Suppressor macrophage treated with lipopolysaccharide for 1 hour (primary cell): ENCODE measurements around the gene PDE6G.

Source experiments
- DNase-seq, 3 donors: peaks; one replicate each; pipeline ENCODE4 v3.0.0-alpha.2; 2020 to 2022

Gene PDE6G

DNA sequence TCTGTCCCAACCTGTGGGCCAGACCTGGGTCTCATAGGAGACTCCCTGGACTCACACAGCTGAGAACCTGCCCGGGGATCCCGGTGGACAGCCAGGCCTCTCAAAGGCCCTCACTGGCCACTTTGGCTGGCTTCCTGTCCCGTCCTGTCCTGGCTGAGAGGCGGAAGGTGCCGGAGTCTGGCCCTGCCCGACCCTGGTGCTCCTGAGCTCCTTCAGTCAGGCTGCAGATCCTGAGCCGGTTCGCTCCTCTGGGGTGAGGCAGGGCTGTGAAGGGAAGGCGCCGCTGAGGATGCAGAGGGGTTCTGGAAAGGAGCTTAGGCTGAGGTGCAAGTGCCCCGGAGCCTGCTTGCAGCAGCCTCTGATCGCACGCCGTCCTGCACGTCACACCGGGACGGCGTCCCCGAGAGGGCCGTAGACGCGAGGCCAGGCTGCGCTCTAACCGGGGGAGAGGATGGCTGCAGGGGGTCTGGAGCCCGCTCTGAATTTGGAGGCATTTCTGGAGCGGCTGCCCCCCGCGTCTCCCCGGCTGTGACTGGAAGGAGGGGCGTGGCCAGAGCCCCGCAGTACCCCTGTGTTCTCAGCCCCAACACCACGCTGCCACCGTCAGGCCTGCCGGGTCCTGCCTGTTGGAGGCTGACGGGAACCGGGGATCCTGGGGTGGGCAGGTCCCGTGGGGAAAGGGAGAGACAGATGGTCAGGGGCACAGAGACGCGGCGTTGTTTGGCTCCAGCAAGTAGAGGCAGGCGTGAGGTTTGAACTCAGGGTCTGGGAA, 31.6 kb upstream of the PDE6G start:
- DNase-seq, result no peak

DNA sequence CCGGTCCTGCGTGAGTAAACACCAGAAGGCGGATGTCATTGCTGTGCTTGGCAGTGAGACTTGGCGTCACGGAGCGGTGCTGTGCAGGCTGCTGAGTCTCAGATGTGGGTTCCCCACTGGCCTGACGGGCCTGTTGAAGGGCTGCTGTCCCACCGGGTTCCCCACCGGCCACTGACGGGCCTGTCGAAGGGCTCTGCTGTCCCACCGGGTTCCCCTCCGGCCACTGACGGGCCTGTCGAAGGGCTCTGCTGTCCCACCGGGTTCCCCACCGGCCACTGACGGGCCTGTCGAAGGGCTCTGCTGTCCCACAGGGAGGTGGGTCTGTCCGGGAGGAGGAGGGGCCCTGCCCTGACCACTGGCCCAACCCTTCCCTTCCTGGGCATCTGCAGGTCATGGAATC, 30.3 kb upstream of the PDE6G start:
- no peak for DNase-seq

DNA sequence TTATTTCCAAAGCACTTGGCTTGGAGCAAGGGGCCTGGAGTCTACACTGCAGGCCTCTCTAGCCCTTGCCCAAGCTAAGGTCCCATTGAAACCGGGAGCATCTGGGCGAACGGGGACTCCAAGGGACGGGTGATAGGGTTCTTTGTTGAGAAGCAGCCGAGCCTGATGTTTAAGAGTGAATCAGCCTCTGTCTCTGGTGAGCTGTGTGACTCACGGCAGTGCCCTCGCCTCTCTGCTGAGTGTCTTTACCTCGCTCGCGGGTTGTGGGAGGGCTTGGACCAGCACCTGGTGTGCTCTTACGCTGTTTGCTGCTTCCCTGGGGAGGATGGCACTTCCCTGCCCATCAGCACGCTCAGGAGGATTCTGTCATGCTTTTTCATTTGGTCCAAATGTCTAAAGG, 28.8 kb upstream of the PDE6G start:
- DNase-seq, result peak; percentile 45 to 52 (median 50)

DNA sequence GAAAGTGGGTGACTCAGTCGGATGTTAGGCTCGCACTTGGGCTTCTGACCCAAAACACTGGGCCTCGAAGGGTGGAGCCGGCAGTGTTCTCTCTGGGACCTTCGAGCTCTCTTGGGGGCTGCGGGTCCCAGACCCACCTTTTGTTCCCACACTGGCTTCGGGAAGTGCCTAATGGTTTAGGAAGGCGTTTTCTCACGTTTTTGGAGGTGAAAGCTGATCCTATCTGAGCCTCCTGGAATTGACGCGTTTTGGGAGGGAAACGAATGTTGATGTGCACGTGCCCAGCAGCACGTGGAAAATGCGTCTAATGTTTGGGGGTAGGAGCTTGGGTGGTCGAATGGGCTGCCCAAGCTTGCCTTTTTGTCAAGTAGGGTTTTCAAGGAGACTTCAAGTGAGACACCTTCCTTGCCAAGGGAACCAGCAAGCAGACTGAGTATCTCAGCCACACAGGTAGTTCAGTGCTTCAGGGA, 28.1 kb upstream of the PDE6G start:
- no peak for DNase-seq

- DNase-seq, result peak; percentile 100
Measured at GRCh38 chr17:81683584-81684441, 27.5 kb upstream of the PDE6G start, which contains the start of the genes ARL16 and HGS. TSS of gene ARL16 (minus strand) at chr17:81683797. CDS start at chr17:81683753, 44 bp downstream. TSS of gene HGS (plus strand) at chr17:81684011. CDS start at chr17:81684067, 56 bp downstream.

DNA sequence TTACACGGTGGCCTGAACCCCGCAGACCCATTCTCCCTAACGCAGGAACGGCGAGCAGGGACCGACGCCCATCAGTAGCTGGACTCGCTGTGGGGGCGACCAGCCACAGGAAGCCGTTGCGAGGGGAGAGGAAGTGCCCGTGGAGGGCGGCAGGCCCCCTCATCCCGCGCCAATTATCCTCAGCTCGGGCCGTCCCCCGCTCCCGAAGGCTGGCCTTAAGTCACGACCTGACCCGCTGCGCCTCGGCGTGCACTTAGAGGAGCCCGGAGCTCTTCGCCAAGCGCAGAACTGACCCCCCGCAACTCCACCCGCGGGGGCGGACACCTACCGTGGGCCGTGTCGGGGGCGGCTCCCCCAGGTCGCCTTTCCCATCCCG, 26.9 kb upstream of the PDE6G start:
- peak; percentile 37 to 58 (median 43) for DNase-seq

- DNase-seq, result peak in 2 of 3 donors; percentile 20 to 24
Measured at GRCh38 chr17:81682565-81683207, 26.3 kb upstream of the PDE6G start.

DNA sequence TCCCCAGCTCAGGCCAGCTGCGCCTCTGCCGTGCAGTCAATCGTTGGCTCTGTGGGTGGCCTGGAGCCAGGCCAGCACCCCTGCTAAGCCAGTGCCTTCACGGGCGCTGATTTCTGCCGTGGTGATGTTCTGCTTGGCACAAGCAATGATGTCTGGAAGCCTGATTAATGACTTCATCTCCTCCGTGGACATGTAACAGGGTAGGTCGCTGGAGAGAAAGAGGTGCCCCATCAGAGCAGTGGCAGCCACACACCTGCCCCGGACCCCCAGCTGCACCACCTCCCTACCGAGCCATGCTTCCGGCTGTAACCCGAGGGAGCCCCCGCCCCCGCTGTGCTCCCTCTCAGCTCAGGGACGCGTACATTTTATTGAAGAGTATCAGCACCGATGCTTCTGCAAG, 25.3 kb upstream of the PDE6G start:
- DNase-seq, result no peak

- no peak for DNase-seq
Measured at GRCh38 chr17:81680150-81680549, 23.8 kb upstream of the PDE6G start.

GRCh38 chr17:81676906-81677305, 20.6 kb upstream of the PDE6G start:
- DNase-seq, result no peak

- peak in 2 of 3 donors; percentile 17 to 27 for DNase-seq
Measured at GRCh38 chr17:81675515-81676221, 19.3 kb upstream of the PDE6G start.

DNA sequence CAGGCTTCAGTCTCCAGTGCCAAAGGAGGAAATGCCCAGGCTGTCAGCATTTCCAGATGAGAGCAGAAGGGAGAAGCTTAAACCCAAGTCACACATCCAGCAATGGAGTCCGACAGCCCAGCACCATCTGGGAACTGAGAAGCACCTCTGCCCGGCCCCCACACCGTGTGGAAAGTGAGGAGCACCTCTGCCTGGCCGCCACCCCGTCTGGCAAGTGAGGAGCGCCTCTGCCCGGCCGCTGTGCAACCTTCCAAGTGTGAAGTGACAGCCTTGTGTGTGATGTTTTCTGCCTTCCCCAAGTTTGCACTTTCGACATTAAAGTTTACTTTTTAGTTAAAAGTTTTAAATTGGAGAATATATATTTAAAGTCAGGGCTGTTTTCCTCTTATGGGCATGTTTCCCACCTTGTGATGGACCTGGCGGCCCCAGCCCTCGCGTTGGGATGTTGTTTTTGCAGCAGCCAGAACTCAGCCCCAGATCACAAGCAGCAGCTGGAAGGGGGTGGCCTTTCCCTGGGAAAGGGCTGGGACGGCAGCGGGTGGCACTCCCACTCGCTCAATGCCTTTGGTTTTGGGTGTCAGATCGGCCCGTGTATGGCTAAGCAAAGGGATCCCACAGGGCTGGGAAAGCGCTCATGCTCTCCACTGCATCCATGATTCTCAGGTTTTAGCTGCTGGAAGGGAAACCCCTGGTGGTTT, 17.4 kb upstream of the PDE6G start:
- no peak for DNase-seq

DNA sequence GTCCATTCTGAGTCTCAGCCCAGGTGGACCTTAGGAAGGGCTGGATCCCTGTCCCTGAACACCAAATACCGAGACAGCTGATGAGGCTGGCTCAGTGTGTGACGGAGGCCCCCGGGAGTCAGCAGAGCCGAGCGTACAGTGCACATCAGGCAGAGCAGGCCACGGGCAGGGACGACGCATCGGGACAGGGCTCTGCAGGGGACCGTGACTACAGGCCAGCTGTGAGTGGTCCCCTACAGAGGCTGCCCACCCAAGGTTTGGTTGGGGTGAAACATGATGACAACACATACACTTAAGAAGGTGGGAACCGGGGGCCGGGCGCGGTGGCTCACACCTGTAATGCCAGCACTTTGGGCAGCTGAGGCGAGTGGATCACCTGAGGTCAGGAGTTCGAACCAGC, 16.6 kb upstream of the PDE6G start:
- no peak for DNase-seq

DNA sequence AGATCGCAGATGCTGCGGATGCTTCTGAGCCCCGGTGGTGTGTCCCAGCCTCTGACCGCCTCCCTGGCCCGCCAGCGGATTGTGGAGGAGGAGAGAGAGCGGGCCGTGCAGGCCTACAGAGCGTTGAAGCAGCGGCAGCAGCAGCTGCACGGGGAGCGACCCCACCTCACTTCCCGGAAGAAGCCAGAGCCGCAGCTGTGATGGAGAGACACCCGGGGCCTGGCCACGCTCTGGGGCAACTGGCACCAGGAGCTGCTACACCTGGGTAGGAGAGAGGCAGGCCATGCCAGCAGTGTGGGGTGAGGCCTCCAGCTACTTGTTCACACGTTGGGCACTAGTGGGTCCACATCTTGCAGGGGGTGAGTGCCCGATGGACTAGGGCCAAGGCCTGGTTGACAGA, 16.2 kb upstream of the PDE6G start:
- no peak for DNase-seq

DNA sequence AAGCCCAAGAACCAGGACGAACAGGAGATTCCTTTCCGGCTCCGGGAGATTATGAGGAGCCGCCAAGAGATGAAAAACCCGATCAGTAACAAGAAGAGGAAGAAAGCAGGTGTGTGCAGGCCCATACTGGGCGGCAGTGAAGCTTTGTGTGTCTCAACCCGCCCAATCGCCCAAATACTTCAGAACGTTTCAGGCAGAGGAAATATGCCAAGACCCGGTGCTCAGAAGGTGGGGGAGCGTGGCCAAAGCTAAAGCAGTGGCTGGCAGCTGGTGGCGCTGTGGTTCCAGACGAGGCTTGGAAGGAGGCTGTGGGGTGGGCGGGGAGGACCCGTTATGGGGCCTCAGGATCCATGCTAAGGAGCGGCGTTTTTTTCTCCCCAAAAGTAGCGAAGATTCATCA, 11.4 kb upstream of the PDE6G start:
- peak in 1 of 3 donors; percentile 34 for DNase-seq

DNA sequence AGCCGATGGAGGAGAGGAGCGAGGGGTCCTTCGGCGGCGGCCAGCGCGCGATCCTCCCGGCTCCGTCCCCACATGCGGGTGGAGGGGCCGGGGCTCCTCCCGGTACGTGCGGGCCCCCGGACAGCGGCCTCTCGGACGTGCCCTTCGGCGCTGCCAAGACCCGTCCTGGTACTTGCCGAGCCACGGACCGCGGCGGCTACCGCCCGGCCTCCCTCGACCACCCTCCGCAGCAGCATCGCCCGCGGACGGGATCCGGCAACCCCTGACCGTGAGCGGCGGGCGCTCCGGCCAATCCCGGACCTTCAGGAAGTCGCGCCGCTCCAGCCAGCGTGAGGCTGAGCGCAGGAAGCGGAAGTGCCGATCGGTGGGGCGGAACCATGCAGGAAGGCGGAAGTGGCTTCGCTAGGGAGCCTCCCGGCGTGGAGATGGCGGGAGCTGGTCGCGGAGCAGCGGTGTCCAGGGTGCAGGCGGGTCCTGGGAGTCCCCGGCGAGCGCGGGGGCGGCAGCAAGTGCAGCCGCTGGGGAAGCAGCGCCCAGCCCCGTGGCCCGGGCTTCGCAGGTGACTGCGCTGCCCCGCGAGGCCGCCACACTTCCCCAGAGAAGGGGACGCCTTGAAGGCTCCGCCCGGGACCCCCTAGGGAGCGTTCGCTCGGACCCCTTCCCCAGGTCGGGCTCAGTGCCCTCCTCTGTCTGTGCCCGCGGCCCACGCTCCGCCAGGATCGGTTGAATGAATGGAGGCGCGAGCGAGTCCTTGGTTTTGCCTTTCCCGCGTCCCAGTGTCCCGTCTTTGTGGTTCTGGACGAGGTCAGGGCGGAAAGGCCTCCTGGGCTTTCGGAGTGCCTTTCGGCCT, 10.2 kb upstream of the PDE6G start, which contains the start of the genes CCDC137 and OXLD1:
Gene CCDC137, plus strand, starts transcription at position 396 of the 850 bp plus-strand sequence. Its CDS starts 30 bp downstream, at position 426.
Gene OXLD1, minus strand, starts transcription at position 264 of the 850 bp plus-strand sequence. Its CDS starts 28 bp downstream, at position 236.
- DNase-seq, result peak; percentile 98 to 99 (median 99)

DNA sequence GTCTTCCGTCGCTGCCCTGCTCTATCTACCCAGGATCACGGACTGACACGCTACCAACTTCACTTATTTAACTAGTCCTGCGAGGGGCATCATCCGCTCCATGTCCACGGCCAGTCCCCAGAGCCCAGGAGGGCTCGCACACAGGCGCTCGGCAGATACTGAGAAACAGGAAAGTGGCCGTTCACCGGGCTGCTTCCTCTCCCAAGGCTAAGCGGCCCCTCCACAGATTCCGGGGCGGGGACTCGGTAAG, 9.7 kb upstream of the PDE6G start:
- peak; percentile 26 to 39 (median 31) for DNase-seq

DNA sequence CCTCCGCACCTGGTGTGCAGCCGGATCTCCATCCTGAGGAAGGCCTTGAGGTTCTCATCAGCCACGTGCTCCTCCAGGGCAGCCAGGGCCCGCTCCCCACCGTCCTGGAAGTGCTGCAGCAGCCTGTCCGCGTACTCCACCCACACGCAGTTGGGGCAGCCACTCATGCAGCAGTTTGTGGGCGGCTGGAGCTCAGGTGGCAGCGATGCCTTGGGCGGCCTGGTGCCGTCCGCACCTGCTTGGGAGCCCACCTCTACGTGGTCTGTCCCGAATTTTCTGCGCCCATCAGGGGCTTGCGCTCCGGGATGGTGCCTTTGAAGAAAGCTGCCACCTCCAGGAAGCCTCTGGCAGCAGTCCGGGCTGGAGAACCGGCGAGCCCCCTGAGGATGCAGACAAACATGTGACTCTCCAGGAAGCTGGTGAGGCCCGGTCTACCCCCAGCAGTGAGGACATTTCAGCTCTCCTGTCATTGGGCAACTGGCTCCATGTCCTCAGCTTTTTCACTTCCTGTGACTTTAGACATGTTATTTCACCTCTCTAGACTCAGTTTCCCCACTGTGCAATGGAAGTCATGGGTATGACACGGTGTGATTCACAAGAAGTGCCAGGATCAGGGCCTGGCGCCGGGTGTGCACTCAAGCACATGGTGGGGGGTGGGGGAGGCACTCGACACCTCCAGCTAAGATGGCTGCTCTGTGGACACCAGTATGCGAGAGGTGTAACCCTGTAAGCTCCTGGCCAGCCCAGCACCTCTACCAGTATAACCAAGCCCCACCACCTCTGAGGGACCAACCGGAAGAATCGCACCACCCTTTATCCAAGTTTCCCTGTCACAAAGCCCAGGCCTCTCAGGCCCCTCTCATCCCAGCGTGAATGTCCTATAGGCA, 9.1 kb upstream of the PDE6G start:
- peak in 2 of 3 donors; percentile 23 to 37 for DNase-seq

- peak in 1 of 3 donors; percentile 13 for DNase-seq
Measured at GRCh38 chr17:81664051-81664470, 7.7 kb upstream of the PDE6G start.

DNA sequence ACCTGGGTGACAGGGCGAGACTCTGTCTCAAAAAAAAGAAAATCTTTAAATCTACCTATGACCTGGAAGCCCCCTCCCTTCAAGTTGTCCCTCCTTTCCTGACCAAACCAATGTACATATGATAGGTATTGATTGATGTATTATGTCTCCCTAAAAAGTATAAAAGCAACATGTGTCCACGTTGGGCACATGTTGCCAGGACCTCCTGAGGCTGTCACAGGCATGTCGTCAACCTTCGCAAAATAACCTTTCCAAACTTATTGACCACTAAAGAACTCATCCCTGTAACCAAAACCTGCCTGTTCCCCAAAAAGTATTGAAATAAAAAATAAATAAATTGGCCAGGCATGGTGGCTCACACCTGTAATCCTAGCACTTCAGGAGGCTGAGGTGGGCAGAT, 5.7 kb upstream of the PDE6G start:
- DNase-seq, result no peak
